ENCODE data around the gene MRPS26.
A peak's percentile ranks its signal among the peaks of the same experiment; 100 is the strongest.
"Not testable (repeated sequence)": the region's sequence is repeated elsewhere in the genome, so short reads cannot be mapped to it uniquely, and the experiment has no call there.

MRPS26 gene

DNA sequence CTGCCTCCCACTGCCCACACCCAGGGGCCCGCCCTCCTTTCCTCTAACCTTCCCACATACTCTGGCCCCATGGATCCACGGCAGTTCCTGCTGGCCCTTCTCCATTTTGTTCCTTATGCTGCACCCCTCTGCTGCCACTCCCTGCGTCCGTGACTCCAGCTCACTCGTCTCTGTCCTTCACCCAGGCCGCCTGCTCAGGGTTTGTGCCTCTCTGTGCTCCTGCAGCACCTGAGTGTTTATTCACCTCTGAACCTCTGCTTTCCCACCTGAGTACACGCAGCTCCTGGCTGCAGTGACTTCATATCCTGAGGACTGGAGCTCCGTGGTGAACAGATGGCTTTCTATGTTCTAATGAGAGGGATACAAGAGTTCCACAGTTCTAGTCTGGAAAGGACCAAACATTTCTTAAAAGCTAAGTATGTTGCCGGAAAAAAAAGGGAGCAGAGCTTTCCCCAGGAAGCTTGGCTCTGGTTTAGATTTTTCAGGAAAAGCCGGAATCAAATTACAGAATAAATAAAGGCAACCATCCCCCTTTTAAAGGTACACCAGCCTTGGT is 3.9 kb upstream of the MRPS26 start:
- no peak for DNase-seq (ENCODE audit: low read depth, low spot score)

DNA sequence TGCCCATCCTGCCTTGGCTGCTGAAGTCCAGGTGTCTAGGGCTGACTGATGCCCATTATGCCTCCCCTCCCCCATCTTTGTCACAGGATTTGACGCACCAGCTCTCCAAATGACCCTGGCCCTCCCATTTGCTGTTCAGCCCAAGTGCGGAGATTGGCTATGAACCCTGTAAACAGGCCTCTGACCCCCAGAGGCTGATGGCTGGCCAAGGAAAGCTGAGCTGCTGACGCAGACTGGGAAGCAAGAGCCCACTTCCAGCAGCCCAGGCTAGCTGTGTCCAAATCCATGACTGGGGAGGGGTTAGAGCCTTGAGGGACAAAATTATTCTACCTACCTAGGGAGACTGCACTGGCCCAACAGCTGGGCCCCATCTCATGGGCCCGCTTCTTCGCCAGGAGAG is 3.2 kb upstream of the MRPS26 start:
- no peak for DNase-seq (ENCODE audit: low read depth, low spot score)

DNA sequence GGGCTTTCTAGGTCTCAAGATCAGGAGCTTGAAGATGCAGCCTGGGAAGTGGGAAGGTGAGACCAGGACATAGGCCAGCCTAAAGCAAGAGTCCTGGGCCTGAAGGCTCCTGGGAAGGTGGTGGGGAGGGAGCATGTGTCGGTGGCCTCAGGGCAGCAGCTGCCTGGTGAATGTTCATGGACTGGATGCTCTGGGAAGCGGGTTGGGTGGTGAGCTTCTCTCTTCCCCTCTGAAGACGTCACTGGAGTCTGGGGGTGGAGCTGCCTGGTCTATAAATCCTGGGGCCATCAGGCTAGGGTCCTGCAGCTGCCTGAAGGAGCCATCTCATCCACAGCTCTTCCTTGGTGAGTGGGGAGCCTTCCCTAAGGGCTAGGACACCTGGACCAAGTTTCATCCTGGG is 2.5 kb upstream of the MRPS26 start, which contains the start of gene GNRH2:
Gene GNRH2 (plus strand): TSS at position 301 of the 400 bp plus-strand sequence. CDS start 793 bp downstream, outside the sequence.
- DNase-seq (ENCODE audit: low read depth, low spot score) = no peak

DNA sequence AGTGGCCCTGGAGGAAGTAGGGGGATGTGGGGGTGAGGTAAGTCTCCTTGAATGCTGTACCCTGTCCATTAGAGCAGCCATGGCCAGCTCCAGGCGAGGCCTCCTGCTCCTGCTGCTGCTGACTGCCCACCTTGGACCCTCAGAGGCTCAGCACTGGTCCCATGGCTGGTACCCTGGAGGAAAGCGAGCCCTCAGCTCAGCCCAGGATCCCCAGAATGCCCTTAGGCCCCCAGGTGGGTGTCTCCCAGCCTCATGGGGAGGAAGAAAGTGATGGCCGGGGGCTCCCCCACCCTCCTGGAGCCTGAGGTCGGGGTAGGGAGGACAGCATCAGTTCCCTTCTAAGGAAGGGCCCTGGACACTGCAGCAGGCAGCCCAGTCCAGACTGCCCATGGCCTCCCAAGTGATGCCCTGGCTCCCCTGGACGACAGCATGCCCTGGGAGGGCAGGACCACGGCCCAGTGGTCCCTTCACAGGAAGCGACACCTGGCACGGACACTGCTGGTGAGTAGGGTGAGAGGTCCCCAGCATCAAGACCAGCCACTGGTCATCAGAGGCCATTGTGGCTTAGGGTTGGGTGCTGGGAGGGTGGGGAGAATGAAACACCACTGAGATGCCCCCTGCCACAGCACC is 1.4 kb upstream of the MRPS26 start:
- DNase-seq (ENCODE audit: low read depth, low spot score) = no peak

DNA sequence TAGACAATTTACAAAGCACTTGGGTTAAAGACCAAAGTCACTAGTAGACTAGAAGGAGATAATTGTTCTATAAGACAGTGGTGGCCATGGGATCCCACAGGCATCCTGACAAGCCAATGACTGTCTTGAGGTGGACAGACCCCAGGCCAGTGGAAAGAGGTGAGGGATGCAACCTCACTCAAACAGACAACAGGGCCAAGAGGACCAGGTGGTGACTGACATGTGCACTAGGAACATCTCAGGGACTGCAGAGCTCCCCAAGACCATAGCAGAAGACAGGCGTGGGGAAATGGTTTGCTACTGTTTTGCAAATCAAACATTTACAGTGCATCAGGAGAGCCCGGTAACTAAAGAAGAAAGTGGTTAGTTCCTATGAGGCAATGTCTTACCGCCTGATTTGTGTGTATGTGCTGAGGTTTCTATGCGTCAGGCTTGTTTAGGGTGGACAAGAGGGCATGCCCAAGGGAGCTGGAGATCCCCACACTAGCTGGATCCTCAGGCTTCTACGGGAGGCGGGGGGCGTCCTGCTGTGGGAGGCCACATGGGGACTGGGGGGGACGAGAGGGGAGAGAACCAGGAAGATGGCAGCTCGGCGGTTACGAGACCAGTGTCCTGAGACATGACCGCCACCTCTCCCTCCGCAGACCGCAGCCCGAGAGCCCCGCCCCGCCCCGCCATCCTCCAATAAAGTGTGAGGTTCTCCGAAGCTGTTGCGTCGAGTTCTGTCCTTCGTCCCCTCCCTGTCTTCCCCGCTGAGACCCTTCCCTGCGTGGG is 623 bp upstream of the MRPS26 start:
- no peak for DNase-seq (ENCODE audit: low read depth, low spot score)

DNA sequence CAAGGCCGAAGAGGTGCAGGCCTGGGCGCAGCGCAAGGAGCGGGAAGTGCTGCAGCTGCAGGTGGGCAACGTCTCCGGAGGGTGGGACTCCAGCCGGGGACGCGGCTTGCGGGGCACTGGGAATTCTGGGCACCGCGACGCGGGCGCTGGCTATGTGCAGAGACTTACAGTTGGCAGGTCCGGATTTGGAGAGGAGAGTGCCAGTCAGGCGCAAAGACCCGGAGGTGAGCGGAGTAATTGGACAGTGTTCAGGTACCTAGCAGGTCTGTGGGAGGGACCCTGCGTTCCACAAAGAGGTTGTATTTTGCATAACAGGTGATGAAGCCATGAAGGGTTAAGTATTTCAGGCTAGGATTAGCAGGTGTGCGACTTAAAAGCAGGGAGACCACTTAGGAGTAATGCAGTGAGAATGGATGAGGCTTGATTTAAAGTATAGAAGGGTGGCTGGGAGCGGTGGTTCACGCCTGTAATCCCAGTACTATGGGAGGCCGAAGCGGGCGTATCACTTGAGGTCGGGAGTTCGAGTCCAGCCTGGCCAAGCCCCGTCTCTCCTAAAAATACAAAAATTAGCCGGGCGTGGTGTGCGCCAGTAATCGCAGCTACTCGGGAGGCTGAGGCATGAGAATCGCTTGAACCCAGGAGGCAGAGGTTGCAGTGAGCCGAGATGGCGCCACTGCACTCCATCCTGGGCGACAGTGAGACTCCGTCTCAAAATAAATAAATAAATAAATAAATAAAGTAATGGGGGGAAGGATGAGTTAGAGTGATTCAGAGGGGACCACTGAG is 1.0 kb downstream of the MRPS26 start:
- no peak for DNase-seq (ENCODE audit: low read depth, low spot score)

DNA sequence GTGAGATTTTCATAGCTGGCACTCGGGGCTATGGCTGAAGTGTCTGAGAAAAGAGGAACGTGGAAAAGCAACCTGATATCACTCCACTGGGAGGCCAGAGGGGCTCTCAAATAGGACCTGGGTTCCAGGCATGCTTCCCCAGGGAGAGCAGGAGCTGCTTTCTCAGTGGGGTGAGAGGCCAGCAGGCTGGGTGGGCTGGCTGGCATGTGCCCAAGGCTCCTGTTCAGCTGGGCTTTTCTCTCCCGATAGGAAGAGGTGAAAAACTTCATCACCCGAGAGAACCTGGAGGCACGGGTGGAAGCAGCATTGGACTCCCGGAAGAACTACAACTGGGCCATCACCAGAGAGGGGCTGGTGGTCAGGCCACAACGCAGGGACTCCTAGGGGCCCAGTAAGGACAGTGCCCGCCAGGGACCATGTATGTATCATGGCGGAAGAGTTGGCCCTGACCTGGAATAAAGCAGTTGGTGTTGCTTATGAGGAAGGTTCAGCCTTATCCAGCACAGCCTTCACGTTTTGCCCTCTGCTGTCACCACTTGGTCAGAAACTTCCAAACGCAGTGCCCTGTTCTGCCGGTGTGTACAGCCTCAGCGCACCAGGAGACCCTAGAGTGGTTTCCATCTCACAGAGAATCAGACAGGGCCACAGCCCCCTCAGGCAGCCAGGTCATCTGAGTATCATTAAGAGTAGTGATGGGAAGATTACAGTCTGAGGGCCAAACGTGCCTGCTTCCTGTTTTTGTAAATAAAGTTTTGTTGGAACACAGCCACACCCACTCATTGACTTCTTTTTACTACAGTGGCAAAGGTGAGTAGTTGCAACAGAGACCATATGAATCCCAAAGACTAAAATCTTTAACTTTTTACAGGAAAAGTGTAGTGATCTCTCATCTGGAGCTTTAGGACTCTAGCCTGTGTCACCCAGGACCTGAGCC is 1.9 kb downstream of the MRPS26 start:
- DNase-seq (ENCODE audit: low read depth, low spot score) = no peak

DNA sequence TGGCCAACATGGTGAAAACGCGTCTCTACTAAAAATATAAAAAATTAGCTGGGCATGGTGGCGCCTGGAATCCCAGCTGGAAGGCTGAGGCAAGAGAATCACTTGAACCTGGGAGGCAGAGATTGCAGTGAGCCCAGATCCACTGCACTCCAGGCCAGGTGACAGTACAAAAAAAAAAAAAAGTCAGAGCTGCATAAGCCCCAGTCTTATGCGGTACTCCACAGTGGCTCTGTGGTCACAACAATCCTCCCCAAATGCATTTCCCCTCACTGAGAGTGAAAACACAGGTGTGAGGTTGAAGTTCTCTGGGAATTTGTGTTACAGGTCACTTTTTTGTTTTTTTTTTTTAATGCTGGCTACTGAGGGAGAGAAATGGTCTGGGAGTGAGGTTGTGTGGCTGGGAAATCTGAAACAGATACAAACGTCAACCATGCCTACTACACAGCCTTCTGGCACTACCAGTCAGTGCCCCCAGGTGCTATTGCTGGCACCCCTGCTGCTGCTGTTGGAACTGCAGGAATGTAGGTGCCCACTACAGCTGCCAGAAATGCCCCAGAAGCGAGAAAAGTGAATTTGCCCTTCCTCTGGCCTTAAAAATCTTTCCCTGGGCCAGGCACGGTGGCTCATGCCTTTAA is 5.7 kb downstream of the MRPS26 start:
- no peak for DNase-seq (ENCODE audit: low read depth, low spot score)

DNA sequence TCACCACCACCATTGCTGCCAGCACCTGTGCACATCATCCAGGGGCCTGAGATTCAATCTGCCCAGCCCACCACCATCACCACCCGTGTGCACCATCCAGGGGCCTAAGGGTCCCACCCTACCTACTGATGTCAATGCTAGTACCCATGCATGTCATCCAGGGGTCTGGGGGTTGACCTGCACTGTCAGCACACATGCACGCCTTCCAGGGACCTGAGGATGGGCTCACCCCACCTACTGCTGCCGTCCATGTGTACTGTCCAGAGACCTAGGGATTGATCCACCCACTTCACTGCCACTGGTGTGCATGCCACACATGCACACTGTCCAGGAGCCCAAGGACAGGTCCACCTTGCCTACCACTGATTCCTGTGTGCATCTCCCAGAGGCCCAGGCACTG is 13.6 kb downstream of the MRPS26 start:
- no peak for DNase-seq (ENCODE audit: low read depth, low spot score)

DNA sequence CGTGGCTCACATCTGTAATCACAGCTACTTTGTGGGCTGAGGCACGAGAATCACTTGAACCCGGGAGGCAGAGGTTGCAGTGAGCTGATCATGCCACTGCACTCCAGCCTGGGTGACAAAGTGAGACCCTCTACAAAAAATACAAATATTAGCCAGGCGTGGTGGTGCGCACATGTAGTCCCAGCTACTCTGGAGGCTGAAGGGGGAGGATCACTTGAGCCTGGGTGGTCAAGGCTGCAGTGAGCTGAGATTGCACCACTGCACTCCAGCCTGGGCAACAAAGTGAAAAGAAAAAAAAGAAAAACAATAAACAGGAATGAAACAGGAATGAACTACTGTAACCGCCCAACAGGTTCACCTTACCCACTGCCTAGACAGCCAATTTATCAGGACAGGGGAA is 18.3 kb downstream of the MRPS26 start:
- DNase-seq (ENCODE audit: low read depth, low spot score) = not testable (repeated sequence)

DNA sequence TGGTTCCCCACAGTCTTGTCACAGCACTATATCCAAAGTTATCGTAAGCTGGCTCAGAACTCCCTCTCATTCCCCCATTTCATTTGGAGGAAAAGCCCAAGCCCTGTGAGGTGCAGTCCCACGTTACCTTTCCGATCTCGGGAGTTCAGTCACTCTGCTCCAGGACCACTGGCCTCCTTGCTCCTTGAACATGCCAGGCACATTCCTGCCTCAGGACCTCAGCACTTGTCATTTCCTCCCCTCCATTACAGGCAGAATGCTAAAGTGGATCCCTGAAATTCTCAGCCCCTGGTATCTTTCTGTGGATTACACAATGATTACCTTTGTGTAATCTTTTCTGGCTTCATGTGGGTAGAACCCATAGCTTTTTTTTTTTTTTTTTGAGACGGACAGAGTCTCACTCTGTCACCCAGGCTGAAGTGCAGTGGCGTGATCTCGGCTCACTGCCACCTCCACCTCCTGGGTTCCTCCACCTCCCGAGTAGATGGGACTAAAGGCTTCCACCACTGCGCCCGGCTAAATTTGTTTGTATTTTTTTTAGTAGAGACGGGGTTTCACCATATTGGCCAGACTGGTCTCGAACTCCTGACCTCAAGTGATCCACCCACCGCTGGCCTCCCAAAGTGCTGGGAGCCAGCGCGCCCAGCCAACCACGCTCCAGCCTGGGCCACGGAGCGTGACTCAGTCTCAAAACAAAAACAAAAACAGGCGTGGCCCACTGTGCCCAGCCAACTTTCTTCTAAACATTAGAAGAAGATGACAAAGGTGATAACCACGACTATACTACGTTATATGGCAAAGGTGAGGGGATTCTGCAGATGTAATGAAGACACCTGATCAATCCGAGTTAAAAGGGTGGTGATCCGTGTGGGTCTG is 21.5 kb downstream of the MRPS26 start:
- no peak for DNase-seq (ENCODE audit: low read depth, low spot score)

DNA sequence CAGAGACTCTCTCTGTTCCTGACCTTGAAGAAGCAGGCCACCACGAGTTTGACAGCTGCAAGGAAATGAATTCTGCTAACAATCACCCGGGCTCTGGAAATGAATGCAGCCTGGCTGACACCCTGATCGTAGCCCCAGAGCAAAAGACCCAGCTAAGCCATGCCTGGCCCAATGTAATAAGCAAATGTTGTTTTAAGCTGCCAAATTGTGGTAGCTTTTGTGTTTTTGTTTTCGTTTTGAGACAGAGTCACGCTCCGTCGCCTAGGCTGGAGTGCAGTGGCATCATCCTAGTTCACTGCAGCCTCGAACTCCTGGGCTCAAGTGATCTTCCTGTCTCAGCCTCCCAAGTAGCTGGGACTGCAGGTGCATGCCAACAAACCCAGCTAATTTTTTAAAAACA is 22.2 kb downstream of the MRPS26 start:
- no peak for DNase-seq (ENCODE audit: low read depth, low spot score)

DNA sequence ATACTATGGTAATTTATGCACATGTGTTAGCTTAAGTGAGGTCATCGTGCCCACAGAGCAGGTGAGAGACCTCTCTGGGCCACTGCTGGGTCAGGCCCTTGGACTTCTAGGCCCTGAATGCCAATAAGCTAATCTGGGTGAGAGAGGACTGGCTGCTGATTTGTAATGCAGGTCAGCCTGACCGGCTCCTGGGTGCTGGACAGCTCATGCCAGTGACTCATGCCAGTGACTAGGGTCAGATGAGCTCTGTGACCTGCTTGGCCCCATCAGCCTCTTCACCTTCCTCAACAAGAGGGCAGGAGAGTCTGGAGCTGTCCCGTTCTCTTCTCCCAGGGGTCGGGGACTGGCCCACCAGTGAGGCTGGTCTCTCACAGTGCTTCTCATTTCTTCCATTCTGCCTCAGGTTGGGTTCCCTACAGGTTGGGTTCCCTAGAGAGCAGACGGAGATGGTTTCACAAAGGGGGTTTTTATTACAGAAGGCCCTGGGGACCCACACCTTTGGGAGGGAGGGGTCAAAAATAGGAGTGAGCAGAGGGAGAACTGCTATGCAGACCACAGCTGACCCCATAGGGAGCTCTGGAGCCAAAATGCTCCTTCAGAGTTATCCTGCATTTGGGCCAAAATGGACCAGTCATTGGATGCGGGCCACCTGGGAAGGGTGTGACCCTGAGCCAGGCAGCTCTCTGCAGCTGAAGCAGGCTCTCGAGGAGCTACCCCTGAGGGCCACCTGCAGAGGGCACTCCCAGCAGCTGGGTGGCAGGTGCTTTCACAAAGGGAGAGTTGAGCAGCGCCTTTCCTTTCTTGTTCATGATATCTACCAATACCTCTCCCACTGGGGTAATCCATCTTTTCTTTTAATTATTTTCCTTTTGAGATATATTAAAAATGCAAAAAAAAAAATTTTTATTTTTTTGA is 23.4 kb downstream of the MRPS26 start:
- DNase-seq (ENCODE audit: low read depth, low spot score) = no peak

DNA sequence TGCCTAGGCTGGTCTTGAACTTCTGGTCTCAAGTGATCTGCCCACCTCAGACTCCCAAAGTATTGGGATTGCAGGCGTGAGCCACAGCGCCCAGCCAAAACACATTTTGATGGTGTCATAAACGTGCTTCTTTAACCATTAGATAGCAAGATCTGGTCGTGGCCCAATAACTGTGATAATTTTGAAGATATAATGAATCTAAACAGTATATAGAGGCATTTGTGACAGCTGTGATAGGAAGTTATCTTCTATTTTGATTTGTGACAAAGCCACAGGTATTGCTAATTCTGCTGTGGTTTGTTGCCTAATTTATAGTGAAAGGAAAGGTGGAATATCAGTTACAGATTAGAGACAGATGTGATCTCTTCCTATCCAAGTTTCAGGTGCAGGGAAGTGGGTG is 24.9 kb downstream of the MRPS26 start:
- no peak for DNase-seq (ENCODE audit: low read depth, low spot score)

DNA sequence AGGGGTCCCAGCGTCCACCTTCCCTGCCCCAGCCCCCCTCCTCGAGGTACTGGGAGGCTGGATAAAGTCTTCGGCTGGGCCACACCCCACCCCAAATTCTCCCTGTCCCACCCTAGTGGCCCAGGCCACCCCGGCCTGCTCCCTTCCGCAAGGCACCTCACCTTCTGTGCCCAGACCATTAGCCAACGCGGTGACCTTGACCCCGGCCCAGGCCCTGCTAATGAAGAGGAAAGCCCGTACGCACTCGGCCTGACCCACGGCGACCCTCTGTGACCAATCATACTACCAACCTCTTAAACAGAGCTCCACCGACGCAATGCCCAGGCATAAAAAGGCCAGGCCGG is 25.4 kb downstream of the MRPS26 start:
- DNase-seq (ENCODE audit: low read depth, low spot score) = no peak

DNA sequence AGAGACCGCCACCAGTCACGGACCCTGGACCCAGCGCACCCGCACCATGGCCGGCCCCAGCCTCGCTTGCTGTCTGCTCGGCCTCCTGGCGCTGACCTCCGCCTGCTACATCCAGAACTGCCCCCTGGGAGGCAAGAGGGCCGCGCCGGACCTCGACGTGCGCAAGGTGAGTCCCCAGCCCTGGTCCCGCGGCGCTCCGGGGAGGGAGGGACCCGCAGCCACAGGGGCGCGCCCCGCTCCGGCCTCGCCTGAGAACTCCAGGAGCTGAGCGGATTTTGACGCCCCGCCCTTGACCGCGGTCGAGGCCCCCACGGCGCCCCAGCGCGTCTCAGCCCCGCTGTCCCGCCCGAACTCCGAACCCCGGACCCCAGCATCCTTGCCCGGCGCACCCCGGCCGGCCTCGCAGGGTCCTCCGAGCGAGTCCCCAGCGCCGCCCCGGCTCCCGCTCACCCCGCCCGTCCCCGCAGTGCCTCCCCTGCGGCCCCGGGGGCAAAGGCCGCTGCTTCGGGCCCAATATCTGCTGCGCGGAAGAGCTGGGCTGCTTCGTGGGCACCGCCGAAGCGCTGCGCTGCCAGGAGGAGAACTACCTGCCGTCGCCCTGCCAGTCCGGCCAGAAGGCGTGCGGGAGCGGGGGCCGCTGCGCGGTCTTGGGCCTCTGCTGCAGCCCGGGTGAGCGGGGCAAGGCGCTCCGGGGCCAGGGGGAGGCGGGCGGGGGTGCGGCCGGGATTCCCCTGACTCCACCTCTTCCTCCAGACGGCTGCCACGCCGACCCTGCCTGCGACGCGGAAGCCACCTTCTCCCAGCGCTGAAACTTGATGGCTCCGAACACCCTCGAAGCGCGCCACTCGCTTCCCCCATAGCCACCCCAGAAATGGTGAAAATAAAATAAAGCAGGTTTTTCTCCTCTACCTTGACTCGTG is 26.0 kb downstream of the MRPS26 start, which contains the start of gene OXT:
Gene OXT (plus strand): TSS at position 11 of the 920 bp plus-strand sequence. CDS start 36 bp downstream, at position 47.
- peak; percentile 35 for DNase-seq (ENCODE audit: low read depth, low spot score)

DNA sequence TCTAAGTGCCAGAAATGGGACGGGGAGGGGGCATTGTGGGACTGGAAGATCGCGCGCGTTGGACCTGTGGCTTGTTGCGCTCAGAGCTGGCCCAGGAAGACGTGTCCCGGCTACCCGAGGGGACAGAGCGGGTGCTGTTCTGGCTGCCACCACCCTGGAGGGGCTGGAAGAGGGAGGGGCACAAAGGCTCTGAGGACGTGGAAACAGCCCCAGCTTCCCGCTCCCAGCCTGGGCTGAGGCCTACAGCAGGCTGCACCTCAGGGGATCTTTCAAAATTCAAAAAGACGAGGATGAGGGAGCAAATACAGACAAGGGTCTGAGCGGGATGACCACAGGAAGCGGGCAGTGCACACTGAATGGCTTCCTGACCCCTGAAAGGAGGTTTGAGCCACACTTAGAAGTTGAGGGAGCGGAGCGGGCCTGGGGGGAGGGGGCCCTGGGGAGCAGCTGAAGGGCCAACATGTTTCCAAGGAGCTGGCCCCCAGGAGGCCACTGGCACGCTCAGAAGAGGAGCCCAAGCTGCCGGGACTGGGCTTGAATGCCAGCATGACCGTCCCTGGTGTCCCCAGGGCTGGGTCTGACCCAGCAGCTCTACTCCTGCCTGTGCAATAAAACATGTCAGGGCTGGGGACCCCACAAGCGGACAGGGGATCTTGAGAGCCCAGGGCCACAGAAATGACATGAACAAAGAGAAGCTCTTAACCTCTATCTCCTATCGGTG is 26.8 kb downstream of the MRPS26 start:
- DNase-seq (ENCODE audit: low read depth, low spot score) = no peak
